Measurements from ENCODE around the gene DNM3. TPM values are rescaled to one million over a fixed set of nuclear protein-coding genes. Genes with fewer than 3 reads are reported as not detected.

DNM3 gene
- total RNA-seq, 1 experiment from 2014 or later, result 2.7 TPM

GRCh38 chr1:172359491-172359999, 518.2 kb downstream of the DNM3 start:
- no peak overlapping the region for H3T11ph ChIP-seq (ENCODE audit: low read length)
- Mint-ChIP-seq H3K4me1 (peaks cover 26 to 37% of the 10 kb centered on the region in 2 experiments), H3K27ac (no peak overlapping the region), H3K4me3 (no peak overlapping the region), H3K27me3 (ENCODE audit: low read depth) (no peaks in the 10 kb centered on the region), H3K36me3 (ENCODE audit: insufficient read depth in 1 of 3, low read depth in 3 of 3) (no peaks in the 10 kb centered on the region), H3K9me3 (no peaks in the 10 kb centered on the region)
- no peaks in the 10 kb centered on the region for H3K27me3 ChIP-seq (ENCODE audit: insufficient read depth, low read length)
- no peak overlapping the region for H3K4ac ChIP-seq (ENCODE audit: low read depth, low read length)
- H4K20me1 ChIP-seq (ENCODE audit: control insufficient read depth, insufficient read depth, insufficient read length), result no peaks in the 10 kb centered on the region
- no peak overlapping the region for H3K56ac ChIP-seq (ENCODE audit: insufficient read length, low read depth, low read length)
- no peak for DNase-seq
- TF ChIP-seq, protein P1, sequence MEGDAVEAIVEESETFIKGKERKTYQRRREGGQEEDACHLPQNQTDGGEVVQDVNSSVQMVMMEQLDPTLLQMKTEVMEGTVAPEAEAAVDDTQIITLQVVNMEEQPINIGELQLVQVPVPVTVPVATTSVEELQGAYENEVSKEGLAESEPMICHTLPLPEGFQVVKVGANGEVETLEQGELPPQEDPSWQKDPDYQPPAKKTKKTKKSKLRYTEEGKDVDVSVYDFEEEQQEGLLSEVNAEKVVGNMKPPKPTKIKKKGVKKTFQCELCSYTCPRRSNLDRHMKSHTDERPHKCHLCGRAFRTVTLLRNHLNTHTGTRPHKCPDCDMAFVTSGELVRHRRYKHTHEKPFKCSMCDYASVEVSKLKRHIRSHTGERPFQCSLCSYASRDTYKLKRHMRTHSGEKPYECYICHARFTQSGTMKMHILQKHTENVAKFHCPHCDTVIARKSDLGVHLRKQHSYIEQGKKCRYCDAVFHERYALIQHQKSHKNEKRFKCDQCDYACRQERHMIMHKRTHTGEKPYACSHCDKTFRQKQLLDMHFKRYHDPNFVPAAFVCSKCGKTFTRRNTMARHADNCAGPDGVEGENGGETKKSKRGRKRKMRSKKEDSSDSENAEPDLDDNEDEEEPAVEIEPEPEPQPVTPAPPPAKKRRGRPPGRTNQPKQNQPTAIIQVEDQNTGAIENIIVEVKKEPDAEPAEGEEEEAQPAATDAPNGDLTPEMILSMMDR (conservative IDR thresholded peaks at IDR 0.05), result no peak
- H2AK5ac ChIP-seq (ENCODE audit: insufficient read length, low read length), result no peak overlapping the region
- H4K5ac ChIP-seq (ENCODE audit: insufficient read length, low read depth, low read length), result no peak overlapping the region
- WGBS (ENCODE audit: extremely low coverage, insufficient read length, low lambda C conversion rate), result no CpG with 5 or more reads among the region's 3 CpGs
- H2BK5ac ChIP-seq (ENCODE audit: insufficient read length, low read length), result no peak overlapping the region
- no peaks in the 10 kb centered on the region for H3K9me3 ChIP-seq (ENCODE audit: control insufficient read depth, low read depth, low read length)
- H3K79me2 ChIP-seq (ENCODE audit: insufficient read depth, low read length), result no peaks in the 10 kb centered on the region
- no peak overlapping the region for H3K18ac ChIP-seq (ENCODE audit: insufficient read length, low read depth, low read length)
- H3K9ac ChIP-seq (ENCODE audit: extremely low read depth, insufficient read length, low read length), result no peak overlapping the region
- no peak overlapping the region for H2BK120ac ChIP-seq (ENCODE audit: low read depth, low read length, poor library complexity, severe bottlenecking)
- no peak overlapping the region for H2BK20ac ChIP-seq (ENCODE audit: low read depth, low read length, poor library complexity, severe bottlenecking)
- no peak overlapping the region for H4K91ac ChIP-seq (ENCODE audit: insufficient read length, low read depth, low read length)
- H3K4me2 ChIP-seq (ENCODE audit: insufficient read depth, insufficient read length, low read length), result no peak overlapping the region
- H2BK15ac ChIP-seq (ENCODE audit: low read depth, low read length), result no peak overlapping the region
- H3K79me1 ChIP-seq (ENCODE audit: insufficient read depth, low read depth, low read length, poor library complexity, severe bottlenecking), result no peaks in the 10 kb centered on the region
- H2BK12ac ChIP-seq (ENCODE audit: insufficient read length, low read depth, low read length), result no peak overlapping the region
- H3K14ac ChIP-seq (ENCODE audit: insufficient read depth, low read length), result no peak overlapping the region
- H4K8ac ChIP-seq (replicated peaks; ENCODE audit: insufficient read length, low read depth, low read length), result no peak overlapping the region
- peaks cover 2% of the 10 kb centered on the region for H3K23me2 ChIP-seq (ENCODE audit: insufficient read length, low read depth, low read length, poor library complexity, severe bottlenecking)
- peaks cover 17% of the 10 kb centered on the region; the same call in 1 of the 2 replicates for H3K4me1 ChIP-seq (ENCODE audit: insufficient read depth, low read length)
- H2AFZ ChIP-seq (ENCODE audit: low read length), result no peak overlapping the region
- no peak overlapping the region for H3K27ac ChIP-seq (ENCODE audit: insufficient read length, low read depth, low read length)
- H3K23ac ChIP-seq (ENCODE audit: insufficient read length, low read depth, low read length), result no peak overlapping the region
